ENCODE results near the gene PTPRN.
"Not testable (repeated sequence)": the region's sequence is repeated elsewhere in the genome, so short reads cannot be mapped to it uniquely, and the experiment has no call there.

The PTPRN gene

DNA sequence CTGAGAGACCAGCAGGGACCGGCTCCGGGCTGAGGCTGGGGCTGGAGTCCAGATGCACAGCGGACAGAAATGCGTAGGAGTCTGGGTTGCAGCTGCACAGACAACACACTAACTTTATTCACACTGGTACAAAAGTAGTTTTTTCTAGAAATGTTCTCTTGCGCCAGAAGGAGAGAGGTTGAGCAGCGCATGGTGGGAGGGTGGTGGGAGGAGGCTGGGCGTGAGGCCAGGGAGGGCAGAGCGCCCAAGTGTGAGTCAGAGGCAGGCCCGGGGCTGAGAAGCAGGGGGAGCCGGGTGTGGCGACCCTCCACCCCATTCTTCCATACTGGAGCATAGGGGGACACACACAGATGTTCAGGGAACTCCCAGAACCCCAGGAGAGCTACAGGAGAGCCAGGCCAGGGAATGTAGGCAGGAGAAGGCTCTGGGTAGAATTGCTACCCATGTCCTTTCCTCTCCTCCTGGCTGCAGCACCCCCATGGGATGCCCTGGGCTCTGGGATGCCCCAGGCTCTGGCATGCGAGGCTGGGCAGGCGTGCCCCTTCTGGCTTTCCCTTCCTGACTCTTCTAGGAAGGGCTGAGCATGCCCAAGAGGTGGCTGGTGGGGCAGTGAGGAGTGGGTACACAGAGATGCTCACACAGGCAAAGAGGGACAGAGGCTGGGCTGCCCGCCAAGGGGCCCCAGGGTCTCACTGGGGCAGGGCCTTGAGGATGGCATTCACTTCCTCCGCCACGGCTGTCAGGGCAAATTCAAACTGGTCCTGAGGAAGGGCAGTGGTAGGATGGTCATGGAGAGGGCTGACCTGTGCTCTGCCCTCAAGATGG lies 19.5 kb downstream of the PTPRN start:
- H3K4me3 ChIP-seq (ENCODE audit: low read depth in 1 of 5, low read length in 5 of 5), result no peak overlapping the region
- no peaks in the 10 kb centered on the region for H3K27me3 ChIP-seq (ENCODE audit: control insufficient read depth in 5 of 5, insufficient read depth in 4 of 5, low read length in 5 of 5)
- H3K27ac ChIP-seq (ENCODE audit: low read depth, low read length), result peak overlapping the region; percentile 65
- peaks cover 0 to 40% (median 31%) of the 10 kb centered on the region in 5 donors for H3K4me1 ChIP-seq (ENCODE audit: control insufficient read depth in 5 of 5, insufficient read depth in 5 of 5, low read length in 5 of 5)
- peak overlapping the region in 2 of 5 donors; percentile 26 to 48 for H3K9ac ChIP-seq (ENCODE audit: low read length in 5 of 5)
- H3K36me3 ChIP-seq (ENCODE audit: control insufficient read depth in 5 of 5, insufficient read depth in 5 of 5, low read length in 5 of 5), result peaks cover 0 to 21% (median 14%) of the 10 kb centered on the region in 5 donors
- no peaks in the 10 kb centered on the region for H3K9me3 ChIP-seq (ENCODE audit: control insufficient read depth in 5 of 5, low read length in 5 of 5)

DNA sequence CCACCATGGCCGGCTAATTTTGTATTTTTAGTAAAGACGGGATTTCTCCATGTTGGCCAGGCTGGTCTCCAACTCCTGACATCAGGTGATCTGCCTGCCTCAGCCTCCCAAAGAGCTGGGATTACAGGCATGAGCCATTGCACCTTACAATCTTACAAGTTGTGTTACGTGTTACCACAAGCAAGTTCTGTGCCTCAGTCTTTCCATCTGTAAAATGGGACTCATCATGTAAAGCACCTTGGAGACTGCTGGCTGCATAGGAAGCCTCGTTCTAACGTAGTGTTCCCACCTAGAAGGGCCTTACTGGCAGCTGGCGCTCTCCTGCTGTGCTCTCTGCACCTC lies 20.0 kb downstream of the PTPRN start:
- peak overlapping the region; percentile 65 for H3K27ac ChIP-seq (ENCODE audit: low read depth, low read length)
- no peaks in the 10 kb centered on the region for H3K9me3 ChIP-seq (ENCODE audit: control insufficient read depth in 5 of 5, low read length in 5 of 5)
- peaks cover 0 to 35% (median 26%) of the 10 kb centered on the region in 5 donors for H3K4me1 ChIP-seq (ENCODE audit: control insufficient read depth in 5 of 5, insufficient read depth in 5 of 5, low read length in 5 of 5)
- no peak overlapping the region for H3K4me3 ChIP-seq (ENCODE audit: low read depth in 1 of 5, low read length in 5 of 5)
- H3K9ac ChIP-seq (ENCODE audit: low read length in 5 of 5), result no peak overlapping the region
- peaks cover 0 to 27% (median 20%) of the 10 kb centered on the region in 5 donors for H3K36me3 ChIP-seq (ENCODE audit: control insufficient read depth in 5 of 5, insufficient read depth in 5 of 5, low read length in 5 of 5)
- H3K27me3 ChIP-seq (ENCODE audit: control insufficient read depth in 5 of 5, insufficient read depth in 4 of 5, low read length in 5 of 5), result no peaks in the 10 kb centered on the region

DNA sequence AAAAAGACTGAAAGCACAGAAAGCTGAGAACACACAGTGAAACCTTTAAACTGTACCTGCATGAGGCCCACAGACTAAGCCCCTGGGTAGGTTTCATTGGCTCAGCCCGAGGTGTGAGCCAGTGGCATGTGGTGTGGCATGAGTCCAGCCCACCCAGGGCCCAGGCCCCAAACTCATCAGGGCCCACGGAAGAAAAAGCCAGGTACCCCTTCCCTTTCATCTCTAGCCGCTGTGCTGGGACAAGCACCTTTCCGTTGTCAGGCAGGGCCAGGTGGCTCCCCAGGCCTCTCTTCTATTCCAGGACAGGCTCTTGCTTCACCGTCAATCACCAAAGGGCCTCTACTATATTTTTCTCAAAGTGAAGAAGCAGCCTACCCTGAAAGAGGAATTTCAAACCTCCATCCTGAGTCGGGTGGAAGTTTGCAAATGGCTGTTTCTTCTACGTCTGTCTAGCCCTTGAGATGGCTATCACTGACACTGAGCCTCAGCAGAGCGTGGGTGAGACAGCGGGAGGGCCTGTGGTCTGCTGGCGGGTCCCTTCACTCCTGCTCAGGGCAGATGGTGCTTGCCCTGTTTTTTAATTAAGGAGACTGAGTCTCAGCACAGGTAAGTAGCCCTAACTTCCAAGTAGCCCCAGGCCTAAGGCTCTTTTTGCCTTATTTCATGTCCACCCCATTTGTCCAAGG lies 21.5 kb downstream of the PTPRN start:
- Histone ChIP-seq H3K27me3 (ENCODE audit: control insufficient read depth in 5 of 5, insufficient read depth in 4 of 5, low read length in 5 of 5) (no peaks in the 10 kb centered on the region), H3K4me3 (ENCODE audit: low read depth in 1 of 5, low read length in 5 of 5) (no peak overlapping the region), H3K4me1 (ENCODE audit: control insufficient read depth in 5 of 5, insufficient read depth in 5 of 5, low read length in 5 of 5) (peaks cover 0 to 31% (median 23%) of the 10 kb centered on the region in 5 donors), H3K9me3 (ENCODE audit: control insufficient read depth in 5 of 5, low read length in 5 of 5) (no peaks in the 10 kb centered on the region), H3K27ac (ENCODE audit: low read depth, low read length) (no peak overlapping the region), H3K9ac (ENCODE audit: low read length in 5 of 5) (peak overlapping the region in 1 of 5 donors; percentile 23), H3K36me3 (ENCODE audit: control insufficient read depth in 5 of 5, insufficient read depth in 5 of 5, low read length in 5 of 5) (peaks cover 0 to 41% (median 35%) of the 10 kb centered on the region in 5 donors)

- peaks cover 0 to 31% (median 23%) of the 10 kb centered on the region in 5 donors for H3K4me1 ChIP-seq (ENCODE audit: control insufficient read depth in 5 of 5, insufficient read depth in 5 of 5, low read length in 5 of 5)
- not testable (repeated sequence) for H3K9me3 ChIP-seq (ENCODE audit: control insufficient read depth in 5 of 5, low read length in 5 of 5); H3K9ac ChIP-seq (ENCODE audit: low read length in 5 of 5); H3K4me3 ChIP-seq (ENCODE audit: low read depth in 1 of 5, low read length in 5 of 5); H3K27me3 ChIP-seq (ENCODE audit: control insufficient read depth in 5 of 5, insufficient read depth in 4 of 5, low read length in 5 of 5)
- H3K36me3 ChIP-seq (ENCODE audit: control insufficient read depth in 5 of 5, insufficient read depth in 5 of 5, low read length in 5 of 5), result peaks cover 0 to 47% (median 40%) of the 10 kb centered on the region in 5 donors
- H3K27ac ChIP-seq (ENCODE audit: low read depth, low read length), result peak overlapping the region; percentile 46
Observed at GRCh38 chr2:219287116-219287440, 22.1 kb downstream of the PTPRN start.

- Histone ChIP-seq H3K27ac (ENCODE audit: low read depth, low read length) (peak overlapping the region; percentile 46), H3K9me3 (ENCODE audit: control insufficient read depth in 5 of 5, low read length in 5 of 5) (no peaks in the 10 kb centered on the region), H3K9ac (ENCODE audit: low read length in 5 of 5) (peak overlapping the region in 1 of 5 donors; percentile 33), H3K4me1 (ENCODE audit: control insufficient read depth in 5 of 5, insufficient read depth in 5 of 5, low read length in 5 of 5) (peaks cover 0 to 31% (median 23%) of the 10 kb centered on the region in 5 donors), H3K27me3 (ENCODE audit: control insufficient read depth in 5 of 5, insufficient read depth in 4 of 5, low read length in 5 of 5) (no peaks in the 10 kb centered on the region), H3K36me3 (ENCODE audit: control insufficient read depth in 5 of 5, insufficient read depth in 5 of 5, low read length in 5 of 5) (peaks cover 0 to 52% (median 45%) of the 10 kb centered on the region in 5 donors), H3K4me3 (ENCODE audit: low read depth in 1 of 5, low read length in 5 of 5) (no peak overlapping the region)
Observed at GRCh38 chr2:219286436-219287115, 22.6 kb downstream of the PTPRN start.

DNA sequence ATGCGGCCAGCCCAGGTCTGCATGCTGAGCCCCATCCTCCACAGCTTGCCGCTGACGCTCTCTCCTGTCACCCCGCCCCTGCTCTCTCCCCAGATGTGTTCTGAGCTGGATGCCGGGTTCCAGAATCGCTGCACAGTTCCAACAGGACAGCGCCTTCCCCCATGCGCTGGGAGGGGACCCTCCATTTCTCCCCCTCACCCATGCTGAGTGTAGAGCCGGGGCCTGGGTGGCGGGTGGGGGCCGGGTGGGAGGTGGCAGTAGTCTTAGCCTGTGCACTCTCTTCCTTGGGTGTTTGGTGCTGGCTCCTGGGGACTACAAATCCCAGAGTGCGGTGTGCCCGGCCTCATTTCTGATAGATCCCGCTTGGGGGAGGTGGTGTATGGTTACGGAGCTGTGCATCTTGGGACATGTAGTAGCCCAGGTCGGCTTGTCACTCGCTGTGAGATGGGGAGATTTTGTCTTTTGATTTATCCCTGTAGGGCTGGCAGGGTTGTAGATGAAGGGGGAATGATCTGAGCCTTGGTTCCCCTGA lies 23.2 kb downstream of the PTPRN start:
- H3K27ac ChIP-seq (ENCODE audit: low read depth, low read length), result peak overlapping the region; percentile 46
- H3K4me3 ChIP-seq (ENCODE audit: low read depth in 1 of 5, low read length in 5 of 5), result no peak overlapping the region
- H3K4me1 ChIP-seq (ENCODE audit: control insufficient read depth in 5 of 5, insufficient read depth in 5 of 5, low read length in 5 of 5), result peaks cover 0 to 31% (median 23%) of the 10 kb centered on the region in 5 donors
- H3K27me3 ChIP-seq (ENCODE audit: control insufficient read depth in 5 of 5, insufficient read depth in 4 of 5, low read length in 5 of 5), result no peaks in the 10 kb centered on the region
- H3K9me3 ChIP-seq (ENCODE audit: control insufficient read depth in 5 of 5, low read length in 5 of 5), result no peaks in the 10 kb centered on the region
- no peak overlapping the region for H3K9ac ChIP-seq (ENCODE audit: low read length in 5 of 5)
- peaks cover 0 to 59% (median 51%) of the 10 kb centered on the region in 5 donors for H3K36me3 ChIP-seq (ENCODE audit: control insufficient read depth in 5 of 5, insufficient read depth in 5 of 5, low read length in 5 of 5)

- Histone ChIP-seq H3K9me3 (ENCODE audit: control insufficient read depth in 5 of 5, low read length in 5 of 5) (no peaks in the 10 kb centered on the region), H3K27ac (ENCODE audit: low read depth, low read length) (peak overlapping the region; percentile 30), H3K4me3 (ENCODE audit: low read depth in 1 of 5, low read length in 5 of 5) (no peak overlapping the region), H3K9ac (ENCODE audit: low read length in 5 of 5) (no peak overlapping the region), H3K27me3 (ENCODE audit: control insufficient read depth in 5 of 5, insufficient read depth in 4 of 5, low read length in 5 of 5) (no peaks in the 10 kb centered on the region), H3K36me3 (ENCODE audit: control insufficient read depth in 5 of 5, insufficient read depth in 5 of 5, low read length in 5 of 5) (peaks cover 0 to 63% (median 52%) of the 10 kb centered on the region in 5 donors), H3K4me1 (ENCODE audit: control insufficient read depth in 5 of 5, insufficient read depth in 5 of 5, low read length in 5 of 5) (peaks cover 0 to 34% (median 25%) of the 10 kb centered on the region in 5 donors)
Observed at GRCh38 chr2:219285373-219285735, 23.8 kb downstream of the PTPRN start.

GRCh38 chr2:219284501-219285372 lies 24.5 kb downstream of the PTPRN start:
- no peak overlapping the region for H3K4me3 ChIP-seq (ENCODE audit: low read depth in 1 of 5, low read length in 5 of 5)
- H3K27me3 ChIP-seq (ENCODE audit: control insufficient read depth in 5 of 5, insufficient read depth in 4 of 5, low read length in 5 of 5), result no peaks in the 10 kb centered on the region
- H3K27ac ChIP-seq (ENCODE audit: low read depth, low read length), result peak overlapping the region; percentile 30
- H3K4me1 ChIP-seq (ENCODE audit: control insufficient read depth in 5 of 5, insufficient read depth in 5 of 5, low read length in 5 of 5), result peaks cover 2 to 35% (median 26%) of the 10 kb centered on the region in 5 donors
- no peak overlapping the region for H3K9ac ChIP-seq (ENCODE audit: low read length in 5 of 5)
- peaks cover 0 to 63% (median 53%) of the 10 kb centered on the region in 5 donors for H3K36me3 ChIP-seq (ENCODE audit: control insufficient read depth in 5 of 5, insufficient read depth in 5 of 5, low read length in 5 of 5)
- no peaks in the 10 kb centered on the region for H3K9me3 ChIP-seq (ENCODE audit: control insufficient read depth in 5 of 5, low read length in 5 of 5)

DNA sequence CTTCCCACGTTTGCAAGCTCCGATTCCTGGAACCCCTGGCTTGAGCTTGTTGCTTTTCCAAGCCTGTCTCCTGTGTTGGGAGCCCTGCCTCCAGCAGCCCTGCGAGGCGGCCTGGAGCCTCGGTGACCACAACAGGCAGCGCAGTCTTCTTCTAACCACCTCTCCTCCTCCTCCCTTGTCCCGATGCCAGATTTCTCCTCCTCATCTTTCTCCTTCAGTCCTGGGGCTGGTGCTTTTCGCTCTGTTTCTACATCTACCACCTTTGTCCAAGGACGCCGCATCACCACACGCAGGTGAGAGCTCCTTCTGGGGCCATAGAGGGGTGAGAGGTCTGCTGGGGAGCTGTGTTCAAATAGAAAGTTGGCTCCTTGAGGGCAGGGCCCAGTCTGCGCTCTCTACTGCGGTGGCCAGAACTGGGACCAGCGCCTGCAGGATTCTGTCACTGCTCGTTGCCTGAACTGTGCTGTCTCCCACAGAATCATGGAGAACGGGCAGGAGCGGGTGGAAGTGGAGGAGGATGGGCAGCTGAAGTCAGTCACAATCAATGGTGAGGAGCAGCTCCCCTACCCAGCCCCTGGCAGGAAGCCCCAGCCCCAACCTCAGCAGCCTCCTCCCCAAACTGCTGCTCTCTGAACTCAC lies 26.1 kb downstream of the PTPRN start:
- H3K9me3 ChIP-seq (ENCODE audit: control insufficient read depth in 5 of 5, low read length in 5 of 5), result no peaks in the 10 kb centered on the region
- no peaks in the 10 kb centered on the region for H3K27me3 ChIP-seq (ENCODE audit: control insufficient read depth in 5 of 5, insufficient read depth in 4 of 5, low read length in 5 of 5)
- H3K4me3 ChIP-seq (ENCODE audit: low read depth in 1 of 5, low read length in 5 of 5), result no peak overlapping the region
- no peak overlapping the region for H3K9ac ChIP-seq (ENCODE audit: low read length in 5 of 5)
- H3K27ac ChIP-seq (ENCODE audit: low read depth, low read length), result no peak overlapping the region
- H3K4me1 ChIP-seq (ENCODE audit: control insufficient read depth in 5 of 5, insufficient read depth in 5 of 5, low read length in 5 of 5), result peaks cover 4 to 37% (median 31%) of the 10 kb centered on the region in 5 donors
- peaks cover 0 to 63% (median 53%) of the 10 kb centered on the region in 5 donors for H3K36me3 ChIP-seq (ENCODE audit: control insufficient read depth in 5 of 5, insufficient read depth in 5 of 5, low read length in 5 of 5)

All from subcutaneous abdominal adipose tissue (tissue), 5 donors.